SK-N-SH (cell line): ENCODE results near the gene DNMBP.

Experiments used
- CHD2 ChIP-seq: fragments of 150-350 bp; IDR thresholded peaks from 2 replicates; pipeline ENCODE4 v1.6.1; 2018; ENCODE audit warnings: low read length; ENCODE audit not compliant: partially characterized antibody
- CTCF ChIP-seq: fragments of 200-600 bp; sonication (generic); IDR thresholded peaks from 2 replicates; pipeline ENCODE4 v1.6.1; 2017; ENCODE audit warnings: antibody characterized with exemption, mild to moderate bottlenecking, moderate library complexity
- ELF1 ChIP-seq: IDR thresholded peaks from 2 replicates; pipeline ENCODE4 v1.4.0; 2012
- EZH2phosphoT487 ChIP-seq: fragments of 200-600 bp; sonication (generic); IDR thresholded peaks from 2 replicates; pipeline ENCODE4 v1.6.1; 2017; ENCODE audit warnings: low read depth, mixed run types, mild to moderate bottlenecking, antibody characterized with exemption, moderate library complexity, borderline replicate concordance
- IRF3 ChIP-seq: fragments of 150-350 bp; IDR thresholded peaks from 2 replicates; pipeline ENCODE4 v1.6.1; 2016; ENCODE audit warnings: mild to moderate bottlenecking, low read depth, low read length
- MAX ChIP-seq: IDR thresholded peaks from 2 replicates; pipeline ENCODE4 v1.4.0; 2012; ENCODE audit warnings: low read depth
- MXI1 ChIP-seq: IDR thresholded peaks from 2 replicates; pipeline ENCODE4 v1.6.1; 2012; ENCODE audit warnings: mild to moderate bottlenecking, low read depth, low read length, improper control_type of control experiment
- RCOR1 ChIP-seq: fragments of 150-350 bp; IDR thresholded peaks from 2 replicates; pipeline ENCODE4 v1.6.1; 2017; ENCODE audit warnings: antibody characterized with exemption, low read length
- REST ChIP-seq: IDR thresholded peaks from 2 replicates; pipeline ENCODE4 v1.6.1; 2012; ENCODE audit warnings: mild to moderate bottlenecking, low read depth, low read length, moderate library complexity
- RXRA ChIP-seq: IDR thresholded peaks from 2 replicates; pipeline ENCODE4 v1.4.0; 2012; ENCODE audit warnings: low read depth, mild to moderate bottlenecking, borderline replicate concordance
- SIN3A ChIP-seq: IDR thresholded peaks from 2 replicates; pipeline ENCODE4 v1.6.1; 2012; ENCODE audit warnings: low read depth, mild to moderate bottlenecking, low read length, moderate library complexity, borderline replicate concordance
- TAF1 ChIP-seq: IDR thresholded peaks from 2 replicates; pipeline ENCODE4 v1.6.1; 2012; ENCODE audit warnings: low read depth, mild to moderate bottlenecking, low read length, moderate library complexity, borderline replicate concordance
- TCF12 ChIP-seq: IDR thresholded peaks from 2 replicates; pipeline ENCODE4 v1.4.0; 2012
- TEAD4 ChIP-seq: IDR thresholded peaks from 2 replicates; pipeline ENCODE4 v1.4.0; 2012; ENCODE audit warnings: mild to moderate bottlenecking, borderline replicate concordance; ENCODE audit not compliant: insufficient read depth

- TF ChIP-seq TAF1 (no peak), TEAD4 (no peak), CTCF (no peak), IRF3 (no peak), REST (no peak), RXRA (no peak), EZH2phosphoT487 (no peak), TCF12 (no peak), CHD2 (no peak), SIN3A (no peak), MXI1 (no peak), MAX (no peak), RCOR1 (no peak), ELF1 (no peak)
Measured at GRCh38 chr10:99828464-99828863, 181.3 kb downstream of the DNMBP start.
